Immature natural killer cell (primary cell): Measurements from ENCODE around the gene ZBED2. TPM values are rescaled to one million over a fixed set of nuclear protein-coding genes. Genes with fewer than 3 reads are reported as not detected.
A peak's percentile ranks its signal among the peaks of the same experiment; 100 is the strongest.

ENCODE experiments used
- DNase-seq, 3 donors: peaks; one replicate each; pipeline ENCODE4 v3.0.0; 2022; ENCODE audit warnings: mixed read lengths in 1 of 3
- H3K27ac Mint-ChIP-seq, 6 donors: one replicate each; pipeline ENCODE4 v1.8.0; 2020; ENCODE audit warnings: mixed read lengths in 6 of 6, mild to moderate bottlenecking in 5 of 6, inconsistent platforms in 4 of 6, moderate library complexity in 3 of 6
- H3K27me3 Mint-ChIP-seq, 3 donors: one replicate each; pipeline ENCODE4 v1.8.0; 2020 to 2021; ENCODE audit warnings: low read depth in 3 of 3, mild to moderate bottlenecking in 3 of 3, mixed read lengths in 3 of 3, moderate library complexity in 3 of 3, inconsistent platforms in 1 of 3
- H3K36me3 Mint-ChIP-seq, 3 donors: one replicate each; pipeline ENCODE4 v1.8.0; 2020; ENCODE audit warnings: mixed read lengths in 3 of 3, inconsistent platforms in 2 of 3, mild to moderate bottlenecking in 2 of 3
- H3K4me1 Mint-ChIP-seq, 2 donors: one replicate each; pipeline ENCODE4 v1.8.0; 2020; ENCODE audit warnings: inconsistent platforms in 2 of 2, mild to moderate bottlenecking in 2 of 2, mixed read lengths in 2 of 2, moderate library complexity in 1 of 2
- H3K4me3 Mint-ChIP-seq, 5 donors: one replicate each; pipeline ENCODE4 v1.8.0; 2020; ENCODE audit warnings: mild to moderate bottlenecking in 5 of 5, mixed read lengths in 5 of 5, inconsistent platforms in 3 of 5, moderate library complexity in 3 of 5
- H3K9me3 Mint-ChIP-seq, 6 donors: one replicate each; pipeline ENCODE4 v1.8.0; 2020; ENCODE audit warnings: mild to moderate bottlenecking in 6 of 6, mixed read lengths in 6 of 6, inconsistent platforms in 4 of 6, moderate library complexity in 3 of 6
- polyA plus RNA-seq, 3 donors: library from polyadenylated mRNA; unstranded; fragments of 300-500 nt; fragmentation: Illumina TruSeq; gene quantifications; one replicate each; pipeline ENCODE4 v1.2.3, GENCODE V29; 2021

ZBED2 gene
- polyA plus RNA-seq, 3 donors from 2014 or later: 0.50 TPM; not detected in 2

GRCh38 chr3:111596328-111596727, 1.2 kb upstream of the ZBED2 start:
- H3K4me3 Mint-ChIP-seq: no peak overlapping the region
- no peaks in the 10 kb centered on the region for H3K27me3 Mint-ChIP-seq
- no peak for DNase-seq
- peak overlapping the region in 5 of 6 donors; percentile 8 to 80 (median 55) for H3K27ac Mint-ChIP-seq
- peaks cover 40 to 57% (median 42%) of the 10 kb centered on the region in 3 donors for H3K36me3 Mint-ChIP-seq
- H3K4me1 Mint-ChIP-seq: peaks cover 6 to 33% of the 10 kb centered on the region in 2 donors
- no peaks in the 10 kb centered on the region for H3K9me3 Mint-ChIP-seq

GRCh38 chr3:111594781-111595180, 365 bp downstream of the ZBED2 start:
- peak overlapping the region in 5 of 6 donors; percentile 11 to 79 (median 49) for H3K27ac Mint-ChIP-seq
- peaks cover 6 to 33% of the 10 kb centered on the region in 2 donors for H3K4me1 Mint-ChIP-seq
- H3K36me3 Mint-ChIP-seq: peaks cover 31 to 51% (median 33%) of the 10 kb centered on the region in 3 donors
- H3K9me3 Mint-ChIP-seq: no peaks in the 10 kb centered on the region
- no peak overlapping the region for H3K4me3 Mint-ChIP-seq
- no peak for DNase-seq
- no peaks in the 10 kb centered on the region for H3K27me3 Mint-ChIP-seq

DNA sequence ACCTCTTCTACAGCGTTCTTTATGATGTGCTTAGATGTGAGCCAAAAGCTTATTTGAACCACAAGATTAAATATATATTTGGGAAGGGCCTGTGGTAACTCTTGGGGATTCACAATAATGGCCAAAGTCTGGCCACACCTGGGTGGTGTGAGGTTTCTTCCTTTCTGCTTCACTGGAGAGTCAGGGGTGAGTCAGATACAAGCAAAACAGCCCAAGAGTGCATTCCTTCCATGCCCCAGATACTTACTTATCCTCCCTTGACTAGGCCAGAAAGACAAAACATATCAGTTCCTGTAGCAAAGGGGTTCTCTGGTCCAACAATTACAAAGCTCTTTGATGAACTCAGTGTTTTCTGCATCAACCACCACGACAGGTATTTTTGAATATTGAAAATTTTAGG, 941 bp downstream of the ZBED2 start:
- peaks cover 6 to 33% of the 10 kb centered on the region in 2 donors for H3K4me1 Mint-ChIP-seq
- no peaks in the 10 kb centered on the region for H3K9me3 Mint-ChIP-seq
- no peaks in the 10 kb centered on the region for H3K27me3 Mint-ChIP-seq
- peak overlapping the region; percentile 1 to 65 (median 26) for H3K27ac Mint-ChIP-seq
- H3K4me3 Mint-ChIP-seq: no peak overlapping the region
- DNase-seq: no peak
- peaks cover 33 to 54% (median 35%) of the 10 kb centered on the region in 3 donors for H3K36me3 Mint-ChIP-seq

DNA sequence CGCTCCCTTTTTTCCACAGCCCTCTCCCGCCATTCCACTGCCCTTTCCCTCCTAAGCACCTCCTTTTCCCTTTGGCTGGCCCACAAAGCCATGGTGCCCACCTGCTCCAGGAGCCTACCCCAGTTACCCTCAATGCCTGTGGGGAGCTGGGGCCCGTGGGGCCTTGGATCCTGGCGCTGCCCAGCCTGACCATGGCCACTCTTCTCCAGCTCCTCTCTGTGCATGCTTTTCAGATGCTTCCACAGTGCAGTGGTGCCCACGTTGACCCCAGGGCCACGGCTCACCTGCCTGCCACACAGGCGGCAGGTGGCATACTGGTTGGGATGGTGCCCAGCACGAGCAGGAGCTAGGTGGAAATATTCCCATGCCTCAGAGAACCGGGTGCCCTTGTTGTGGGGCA, 1.5 kb downstream of the ZBED2 start:
- peaks cover 34 to 56% (median 36%) of the 10 kb centered on the region in 3 donors for H3K36me3 Mint-ChIP-seq
- H3K27me3 Mint-ChIP-seq: no peaks in the 10 kb centered on the region
- peak overlapping the region; percentile 18 to 65 (median 44) for H3K27ac Mint-ChIP-seq
- no peak overlapping the region for H3K4me3 Mint-ChIP-seq
- H3K4me1 Mint-ChIP-seq: peaks cover 6 to 33% of the 10 kb centered on the region in 2 donors
- no peaks in the 10 kb centered on the region for H3K9me3 Mint-ChIP-seq
- DNase-seq: no peak

GRCh38 chr3:111592936-111593335, 2.2 kb downstream of the ZBED2 start:
- no peaks in the 10 kb centered on the region for H3K27me3 Mint-ChIP-seq
- peak overlapping the region in 1 of 6 donors; percentile 18 for H3K27ac Mint-ChIP-seq
- peaks cover 33 to 55% (median 39%) of the 10 kb centered on the region in 3 donors for H3K36me3 Mint-ChIP-seq
- no peaks in the 10 kb centered on the region for H3K9me3 Mint-ChIP-seq
- no peak overlapping the region for H3K4me3 Mint-ChIP-seq
- no peak for DNase-seq
- H3K4me1 Mint-ChIP-seq: peaks cover 6 to 33% of the 10 kb centered on the region in 2 donors

DNA sequence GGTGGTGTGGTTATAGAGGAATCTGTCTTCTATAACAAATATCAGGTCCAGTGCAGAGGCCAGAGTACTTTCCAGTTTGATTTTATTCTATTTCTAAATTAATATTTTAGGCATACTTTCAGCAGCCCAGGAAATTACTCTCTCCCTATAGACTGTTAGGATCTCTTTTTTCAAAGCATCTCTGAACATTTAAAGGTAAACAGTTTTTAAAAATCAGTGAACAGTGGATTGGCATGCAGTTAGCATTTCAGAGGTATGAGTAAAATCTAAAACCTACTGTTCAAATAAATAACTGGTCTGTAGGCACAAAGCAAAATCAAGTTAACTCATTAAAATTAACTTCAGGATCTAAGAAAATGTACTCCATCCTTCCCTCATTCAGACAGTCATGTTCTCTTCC, 3.0 kb downstream of the ZBED2 start:
- H3K27me3 Mint-ChIP-seq: no peaks in the 10 kb centered on the region
- no peaks in the 10 kb centered on the region for H3K9me3 Mint-ChIP-seq
- no peak overlapping the region for H3K4me3 Mint-ChIP-seq
- H3K36me3 Mint-ChIP-seq: peaks cover 33 to 58% (median 39%) of the 10 kb centered on the region in 3 donors
- no peak for DNase-seq
- H3K27ac Mint-ChIP-seq: peak overlapping the region in 4 of 6 donors; percentile 7 to 53 (median 34)
- H3K4me1 Mint-ChIP-seq: peaks cover 6 to 33% of the 10 kb centered on the region in 2 donors

DNA sequence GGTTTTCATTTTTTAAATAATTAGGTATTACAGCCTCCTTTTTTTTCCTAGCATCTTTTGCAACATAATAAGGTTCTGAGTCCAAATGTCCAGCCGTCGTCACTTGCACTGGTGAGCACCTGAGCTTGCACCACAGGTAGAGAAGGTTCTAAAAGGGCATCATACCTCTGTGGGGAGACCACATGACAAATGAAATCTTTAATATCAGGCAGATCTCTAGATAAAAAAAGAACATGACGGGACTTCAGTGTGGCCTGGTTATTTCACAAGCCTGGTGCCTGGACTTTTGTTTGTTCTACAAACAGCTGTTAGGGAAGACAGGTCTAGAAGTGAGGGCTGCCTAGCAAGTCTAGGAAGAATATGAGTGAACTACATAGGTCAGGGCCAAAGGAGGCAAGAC, 3.6 kb downstream of the ZBED2 start:
- Mint-ChIP-seq H3K4me3 (no peak overlapping the region), H3K4me1 (peaks cover 6 to 38% of the 10 kb centered on the region in 2 donors), H3K27me3 (no peaks in the 10 kb centered on the region), H3K9me3 (no peaks in the 10 kb centered on the region), H3K36me3 (peaks cover 37 to 57% (median 41%) of the 10 kb centered on the region in 3 donors), H3K27ac (peak overlapping the region in 3 of 6 donors; percentile 55 to 75 (median 61))
- DNase-seq: no peak

DNA sequence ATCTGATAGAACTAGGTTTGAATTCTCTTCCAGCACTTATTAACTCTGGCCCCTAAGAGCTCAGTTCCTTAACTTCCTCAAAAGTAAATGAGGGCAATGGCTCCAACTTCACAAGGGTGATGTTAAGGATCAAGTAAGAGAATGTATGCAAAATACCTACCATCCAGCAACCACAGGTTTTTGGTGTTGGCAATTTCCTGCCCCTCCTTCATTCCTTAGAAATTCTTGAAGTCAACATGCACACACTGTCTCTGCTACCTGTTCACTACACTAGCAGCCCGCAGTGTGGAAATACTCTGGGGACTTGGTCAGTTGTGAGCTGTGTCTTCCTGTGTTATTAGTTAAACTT, 5.0 kb downstream of the ZBED2 start:
- peaks cover 43 to 61% (median 45%) of the 10 kb centered on the region in 3 donors for H3K36me3 Mint-ChIP-seq
- DNase-seq: no peak
- H3K4me1 Mint-ChIP-seq: peaks cover 6 to 34% of the 10 kb centered on the region in 2 donors
- H3K9me3 Mint-ChIP-seq: no peaks in the 10 kb centered on the region
- peak overlapping the region in 2 of 6 donors; percentile 23 to 45 for H3K27ac Mint-ChIP-seq
- no peaks in the 10 kb centered on the region for H3K27me3 Mint-ChIP-seq
- H3K4me3 Mint-ChIP-seq: no peak overlapping the region

DNA sequence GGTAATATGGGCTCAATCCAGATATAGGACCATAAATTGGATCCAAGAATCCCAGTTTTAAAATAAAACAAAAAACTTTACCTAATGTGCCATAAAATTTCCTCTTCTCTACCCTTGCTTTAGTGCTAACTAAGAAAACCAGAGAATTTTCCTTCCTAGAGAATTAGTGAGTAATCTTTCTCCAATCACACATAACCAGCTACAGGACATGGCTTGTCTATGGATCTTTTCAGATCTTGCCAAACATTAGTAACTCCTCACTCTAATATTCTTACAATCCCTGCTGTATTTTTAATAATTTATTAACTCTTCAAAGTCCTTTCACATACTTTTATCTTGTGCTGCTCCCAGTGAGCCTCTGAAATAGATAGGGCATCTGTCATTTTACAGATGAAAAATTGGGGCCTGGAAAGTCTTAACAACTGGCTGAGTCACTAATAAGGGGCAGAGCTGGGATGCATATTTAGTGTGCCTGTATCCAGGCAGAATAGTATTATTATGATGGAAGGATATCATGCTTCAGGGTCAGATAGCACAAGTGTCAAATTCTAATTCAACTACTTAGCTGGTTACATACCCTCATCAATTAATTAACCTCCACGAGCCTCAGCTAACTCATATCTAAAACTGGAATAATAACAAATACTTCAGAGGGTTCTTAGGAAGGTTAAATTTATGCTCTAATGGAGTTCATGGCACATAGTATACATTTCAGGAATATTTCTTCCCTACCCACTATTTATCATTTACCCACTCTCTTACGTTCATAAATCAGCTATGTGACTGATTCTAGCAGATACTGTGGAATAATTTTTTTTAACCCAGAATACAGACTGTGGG, 5.6 kb downstream of the ZBED2 start:
- Mint-ChIP-seq H3K9me3 (no peaks in the 10 kb centered on the region), H3K4me3 (no peak overlapping the region), H3K36me3 (peaks cover 46 to 63% (median 47%) of the 10 kb centered on the region in 3 donors), H3K27me3 (no peaks in the 10 kb centered on the region), H3K4me1 (peaks cover 6 to 33% of the 10 kb centered on the region in 2 donors), H3K27ac (peak overlapping the region in 2 of 6 donors; percentile 1 to 52)
- no peak for DNase-seq

DNA sequence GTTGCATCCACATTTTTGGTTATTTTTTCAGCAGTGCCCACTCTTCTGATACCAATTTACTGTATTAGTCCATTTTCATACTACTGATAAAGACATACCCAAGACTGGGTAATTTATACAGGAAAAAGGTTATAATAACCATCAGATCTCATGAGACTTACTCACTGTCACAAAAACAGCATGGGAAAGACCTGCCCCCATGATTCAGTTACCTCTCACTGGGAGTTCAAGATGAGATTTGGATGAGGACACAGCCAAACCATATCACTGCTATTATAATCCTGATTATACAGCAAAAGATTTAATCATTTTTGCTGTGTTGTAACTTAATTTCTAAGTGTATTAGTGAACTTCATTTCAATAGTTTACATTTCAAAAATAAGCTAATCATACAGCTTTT, 6.6 kb downstream of the ZBED2 start:
- Mint-ChIP-seq H3K4me3 (no peak overlapping the region), H3K36me3 (peaks cover 46 to 62% (median 53%) of the 10 kb centered on the region in 3 donors), H3K27me3 (no peaks in the 10 kb centered on the region), H3K9me3 (no peaks in the 10 kb centered on the region), H3K4me1 (peaks cover 6 to 33% of the 10 kb centered on the region in 2 donors), H3K27ac (peak overlapping the region in 4 of 6 donors; percentile 12 to 72 (median 44))
- DNase-seq: no peak

GRCh38 chr3:111585217-111585616, 9.9 kb downstream of the ZBED2 start:
- H3K36me3 Mint-ChIP-seq: peaks cover 61 to 81% (median 64%) of the 10 kb centered on the region in 3 donors
- H3K4me1 Mint-ChIP-seq: peaks cover 34 to 57% of the 10 kb centered on the region in 2 donors
- H3K9me3 Mint-ChIP-seq: no peaks in the 10 kb centered on the region
- H3K4me3 Mint-ChIP-seq: no peak overlapping the region
- DNase-seq: no peak
- H3K27me3 Mint-ChIP-seq: no peaks in the 10 kb centered on the region
- H3K27ac Mint-ChIP-seq: peak overlapping the region in 1 of 6 donors; percentile 6

GRCh38 chr3:111584744-111585143, 10.4 kb downstream of the ZBED2 start:
- DNase-seq: no peak
- Mint-ChIP-seq H3K27me3 (no peaks in the 10 kb centered on the region), H3K27ac (peak overlapping the region in 4 of 6 donors; percentile 47 to 85 (median 64)), H3K36me3 (peaks cover 61 to 77% (median 64%) of the 10 kb centered on the region in 3 donors), H3K4me1 (peaks cover 39 to 62% of the 10 kb centered on the region in 2 donors), H3K4me3 (no peak overlapping the region), H3K9me3 (no peaks in the 10 kb centered on the region)

DNA sequence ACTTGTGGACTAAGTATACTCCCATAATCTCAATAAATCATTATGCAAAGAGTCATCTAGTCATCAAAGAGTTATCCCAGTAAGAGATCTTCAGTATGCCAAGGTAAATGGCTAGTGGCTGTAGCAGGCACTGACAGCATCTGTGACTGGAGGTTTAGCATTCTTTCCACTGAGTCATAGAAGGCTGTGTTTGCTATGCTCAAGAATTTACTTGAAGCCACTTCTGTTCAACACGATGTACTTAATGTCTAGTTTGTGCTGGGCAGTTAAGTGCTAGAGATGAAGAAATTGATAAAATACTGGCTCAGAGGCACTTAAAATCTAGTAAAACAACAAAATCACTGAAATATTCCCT, 13.0 kb downstream of the ZBED2 start:
- H3K36me3 Mint-ChIP-seq: peaks cover 45 to 62% (median 52%) of the 10 kb centered on the region in 3 donors
- no peak for DNase-seq
- no peaks in the 10 kb centered on the region for H3K27me3 Mint-ChIP-seq
- H3K4me3 Mint-ChIP-seq: no peak overlapping the region
- H3K4me1 Mint-ChIP-seq: peaks cover 59 to 88% of the 10 kb centered on the region in 2 donors
- no peaks in the 10 kb centered on the region for H3K9me3 Mint-ChIP-seq
- H3K27ac Mint-ChIP-seq: peak overlapping the region in 3 of 6 donors; percentile 27 to 63 (median 63)

GRCh38 chr3:111581403-111582119, 13.6 kb downstream of the ZBED2 start:
- H3K27me3 Mint-ChIP-seq: no peaks in the 10 kb centered on the region
- no peak for DNase-seq
- no peaks in the 10 kb centered on the region for H3K9me3 Mint-ChIP-seq
- peaks cover 41 to 58% (median 47%) of the 10 kb centered on the region in 3 donors for H3K36me3 Mint-ChIP-seq
- H3K27ac Mint-ChIP-seq: peak overlapping the region; percentile 56 to 75 (median 66)
- peak overlapping the region; percentile 4 to 34 (median 28) for H3K4me3 Mint-ChIP-seq
- H3K4me1 Mint-ChIP-seq: peaks cover 62 to 89% of the 10 kb centered on the region in 2 donors
